HG03139 (cell line): ENCODE measurements around the gene FOLR1.
"Not testable (repeated sequence)": the region's sequence is repeated elsewhere in the genome, so short reads cannot be mapped to it uniquely, and the experiment has no call there.

Experiments
- ATAC-seq: cut with Tn5 transposase; IDR thresholded peaks from one replicate; pipeline ENCODE4 v1.9.1; 2021; ENCODE audit not compliant: unreplicated experiment

FOLR1 gene

GRCh38 chr11:72180892-72181552 is 10.9 kb upstream of the FOLR1 start:
- ATAC-seq = not testable (repeated sequence)

DNA sequence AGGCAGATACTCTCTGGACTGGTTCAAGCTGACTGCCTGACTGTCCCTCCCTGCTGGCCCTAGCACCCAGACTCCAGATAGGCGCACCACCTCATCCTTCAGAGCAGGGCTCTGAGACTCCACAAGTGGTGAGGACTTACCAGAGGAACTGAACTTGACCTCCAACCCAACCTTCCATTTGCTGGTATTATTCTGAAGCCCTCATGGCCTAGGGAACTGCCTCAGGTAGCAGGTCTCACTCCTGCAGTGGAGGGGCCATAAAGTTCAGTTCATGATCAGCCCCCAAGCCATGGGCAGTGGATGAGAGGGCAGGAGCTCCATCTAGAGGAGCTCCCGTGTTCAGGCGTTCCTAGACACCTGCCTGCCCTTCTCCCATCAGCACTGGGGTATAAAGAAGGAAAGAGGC is 10.4 kb upstream of the FOLR1 start:
- ATAC-seq = not testable (repeated sequence)

GRCh38 chr11:72188267-72188666 is 3.7 kb upstream of the FOLR1 start:
- ATAC-seq = no peak

- ATAC-seq = no peak
These were observed 2.3 kb upstream of the FOLR1 start for GRCh38 chr11:72189455-72190250.

GRCh38 chr11:72190631-72191071 is 1.3 kb upstream of the FOLR1 start:
- ATAC-seq = no peak

- ATAC-seq = no peak
These were observed 3.8 kb downstream of the FOLR1 start for GRCh38 chr11:72195518-72196270.

- not testable (repeated sequence) for ATAC-seq
These were observed 9.5 kb downstream of the FOLR1 start for GRCh38 chr11:72201445-72201844.

- ATAC-seq = no peak
These were observed 10.6 kb downstream of the FOLR1 start for GRCh38 chr11:72202571-72202970.

- no peak for ATAC-seq
These were observed 11.2 kb downstream of the FOLR1 start for GRCh38 chr11:72203163-72203562.

- no peak for ATAC-seq
These were observed 12.9 kb downstream of the FOLR1 start for GRCh38 chr11:72204886-72205285.

DNA sequence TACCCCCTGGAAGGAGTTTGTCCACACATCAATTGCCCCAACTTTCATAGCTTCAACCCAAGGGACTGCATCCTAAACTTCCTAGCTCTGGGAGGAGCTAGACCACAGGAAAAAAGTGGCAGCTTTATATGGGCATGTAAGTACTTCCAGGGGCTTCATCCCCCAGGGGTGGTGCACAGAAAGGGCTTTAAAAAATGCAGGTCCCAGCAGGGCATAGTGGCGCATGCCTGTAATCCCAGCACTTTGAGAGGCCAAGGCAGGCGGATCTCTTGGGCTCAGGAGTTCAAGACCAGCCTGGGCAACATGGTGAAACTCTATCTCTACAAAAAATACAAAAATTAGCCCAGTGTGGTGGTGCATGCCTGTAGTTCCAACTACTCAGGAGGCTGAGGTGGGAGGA is 14.9 kb downstream of the FOLR1 start:
- not testable (repeated sequence) for ATAC-seq

- no peak for ATAC-seq
These were observed 16.3 kb downstream of the FOLR1 start for GRCh38 chr11:72208281-72208680.

- ATAC-seq = no peak
These were observed 17.2 kb downstream of the FOLR1 start for GRCh38 chr11:72209101-72209500.

DNA sequence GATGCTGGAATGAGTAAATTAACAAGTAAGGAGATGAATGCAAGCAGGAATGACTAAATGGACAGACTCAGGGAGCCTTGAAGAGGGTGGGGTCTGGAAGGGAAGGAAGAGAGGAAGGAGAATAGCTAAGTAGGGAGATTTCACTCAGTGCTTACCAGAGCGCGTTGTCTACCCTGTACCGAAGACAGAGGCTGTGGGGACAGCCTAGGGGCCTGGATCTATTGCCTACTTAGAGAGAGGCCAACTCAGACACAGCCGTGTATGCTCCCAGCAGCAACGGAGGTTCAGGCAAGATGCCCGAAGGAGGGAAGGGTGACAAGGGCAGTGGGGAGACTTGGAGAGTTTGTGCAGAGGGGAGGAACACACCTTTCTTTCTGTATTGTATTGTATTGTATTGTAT is 24.7 kb downstream of the FOLR1 start, which contains the start of gene FOLR2:
TSS of gene FOLR2 (plus strand) at position 157 of the 400 bp plus-strand sequence. CDS start 1,791 bp downstream, outside the sequence.
- ATAC-seq = no peak

DNA sequence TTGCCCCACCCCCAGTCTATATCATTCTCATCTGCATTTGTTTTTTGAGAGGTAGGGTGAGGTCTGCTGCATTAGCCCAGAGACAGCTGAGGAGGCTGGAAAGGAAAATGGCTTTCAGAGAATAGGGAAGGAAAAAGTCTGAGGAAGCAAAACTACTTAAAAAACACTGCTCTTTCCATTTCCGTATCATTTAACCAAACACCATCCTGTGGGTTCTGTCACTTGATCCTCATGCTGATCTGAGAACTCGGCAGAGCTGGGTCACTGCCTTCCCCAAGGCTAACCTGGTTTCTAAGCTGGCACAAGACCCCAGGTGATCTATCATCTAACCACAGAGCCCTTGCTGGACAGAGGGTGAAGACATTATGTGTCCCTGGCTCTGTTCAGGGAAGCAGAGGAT is 25.9 kb downstream of the FOLR1 start:
- no peak for ATAC-seq

- no peak for ATAC-seq
These were observed 26.4 kb downstream of the FOLR1 start for GRCh38 chr11:72218251-72218745.

DNA sequence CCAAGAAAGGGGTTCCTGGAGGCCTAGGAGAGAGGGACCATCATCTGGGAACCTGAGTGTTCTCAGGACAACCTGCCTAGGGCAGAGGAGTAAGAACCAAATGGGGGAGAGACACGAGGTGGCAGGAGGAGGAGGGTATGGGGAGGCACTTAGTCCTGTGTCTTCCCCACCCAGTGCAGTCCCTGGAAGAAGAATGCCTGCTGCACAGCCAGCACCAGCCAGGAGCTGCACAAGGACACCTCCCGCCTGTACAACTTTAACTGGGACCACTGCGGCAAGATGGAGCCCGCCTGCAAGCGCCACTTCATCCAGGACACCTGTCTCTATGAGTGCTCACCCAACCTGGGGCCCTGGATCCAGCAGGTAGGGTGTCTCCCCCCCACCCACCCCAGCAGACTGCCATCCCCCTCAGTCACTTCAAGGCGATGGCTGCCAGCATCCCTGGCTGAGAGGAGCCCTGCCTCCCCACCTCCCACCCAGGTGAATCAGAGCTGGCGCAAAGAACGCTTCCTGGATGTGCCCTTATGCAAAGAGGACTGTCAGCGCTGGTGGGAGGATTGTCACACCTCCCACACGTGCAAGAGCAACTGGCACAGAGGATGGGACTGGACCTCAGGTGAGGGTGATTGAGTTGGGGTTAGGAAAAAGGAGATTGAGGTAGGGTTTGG is 28.9 kb downstream of the FOLR1 start:
- ATAC-seq = no peak

DNA sequence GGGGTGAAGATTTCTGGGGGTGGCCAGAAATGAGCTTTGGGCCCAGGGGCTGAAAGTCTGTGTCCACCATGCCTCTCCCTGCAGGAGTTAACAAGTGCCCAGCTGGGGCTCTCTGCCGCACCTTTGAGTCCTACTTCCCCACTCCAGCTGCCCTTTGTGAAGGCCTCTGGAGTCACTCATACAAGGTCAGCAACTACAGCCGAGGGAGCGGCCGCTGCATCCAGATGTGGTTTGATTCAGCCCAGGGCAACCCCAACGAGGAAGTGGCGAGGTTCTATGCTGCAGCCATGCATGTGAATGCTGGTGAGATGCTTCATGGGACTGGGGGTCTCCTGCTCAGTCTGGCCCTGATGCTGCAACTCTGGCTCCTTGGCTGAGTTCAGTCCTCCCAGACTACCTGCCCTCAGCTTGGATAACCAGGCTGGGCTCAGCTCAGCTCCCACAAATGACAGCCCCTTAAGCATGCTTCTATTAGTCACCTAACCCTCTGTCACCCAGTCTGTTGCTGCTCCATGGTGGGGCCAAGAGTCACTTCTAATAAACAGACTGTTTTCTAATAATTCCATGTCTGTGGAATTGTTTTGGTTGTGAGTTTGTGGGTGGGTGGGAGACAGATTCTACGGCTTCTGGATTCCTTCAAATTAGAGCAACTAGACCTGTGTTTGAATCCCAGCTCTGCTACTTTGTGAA is 29.6 kb downstream of the FOLR1 start:
- no peak for ATAC-seq

- no peak for ATAC-seq
These were observed 30.4 kb downstream of the FOLR1 start for GRCh38 chr11:72222106-72222891.
